Measurements from ENCODE around the gene MT3. TPM values are rescaled to one million over a fixed set of nuclear protein-coding genes. Genes with fewer than 3 reads are reported as not detected.

MT3 gene
- total RNA-seq = 2.5 and 5.0 TPM in 2 replicates

DNA sequence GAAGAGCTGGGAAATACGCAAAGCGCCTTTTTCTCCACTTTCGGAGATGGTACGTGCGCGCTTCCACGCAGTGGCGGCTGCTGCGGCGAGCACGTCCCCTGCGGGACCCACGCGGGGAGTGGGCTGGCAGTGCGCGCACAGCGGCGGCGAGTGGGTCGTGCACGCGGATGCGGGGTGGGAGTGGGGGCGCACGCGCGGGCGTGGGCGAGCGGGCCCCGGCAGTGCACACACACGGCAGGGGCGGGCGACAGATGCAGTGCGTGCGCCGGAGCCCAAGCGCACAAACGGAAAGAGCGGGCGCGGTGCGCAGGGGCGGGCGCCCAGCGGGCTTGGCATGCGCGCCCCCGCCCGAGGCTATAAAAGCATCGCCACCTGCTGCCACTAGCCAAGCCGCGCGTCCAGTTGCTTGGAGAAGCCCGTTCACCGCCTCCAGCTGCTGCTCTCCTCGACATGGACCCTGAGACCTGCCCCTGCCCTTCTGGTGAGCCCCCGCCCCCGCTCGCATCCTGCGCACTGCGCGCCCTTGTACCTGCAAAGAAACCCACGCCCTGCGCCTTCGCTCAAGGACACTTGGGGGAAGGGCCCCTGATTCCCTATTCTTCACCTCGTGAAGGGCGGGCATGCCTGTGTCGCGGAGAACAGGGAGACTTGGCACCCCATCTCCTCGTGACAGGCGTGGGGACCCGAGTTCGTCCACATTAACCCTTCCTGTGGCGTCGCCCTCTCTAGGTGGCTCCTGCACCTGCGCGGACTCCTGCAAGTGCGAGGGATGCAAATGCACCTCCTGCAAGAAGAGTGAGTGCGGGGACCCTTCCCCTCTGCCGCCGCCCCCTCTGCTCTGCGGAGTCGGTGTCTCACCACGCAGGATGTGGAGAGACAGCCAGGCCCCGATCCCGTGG, at the start of gene MT3:
Gene MT3, plus strand, starts transcription at position 388 of the 899 bp plus-strand sequence. Its CDS starts 63 bp downstream, at position 451.
- intact Hi-C loops (cut with micrococcal nuclease) = no loop called here

DNA sequence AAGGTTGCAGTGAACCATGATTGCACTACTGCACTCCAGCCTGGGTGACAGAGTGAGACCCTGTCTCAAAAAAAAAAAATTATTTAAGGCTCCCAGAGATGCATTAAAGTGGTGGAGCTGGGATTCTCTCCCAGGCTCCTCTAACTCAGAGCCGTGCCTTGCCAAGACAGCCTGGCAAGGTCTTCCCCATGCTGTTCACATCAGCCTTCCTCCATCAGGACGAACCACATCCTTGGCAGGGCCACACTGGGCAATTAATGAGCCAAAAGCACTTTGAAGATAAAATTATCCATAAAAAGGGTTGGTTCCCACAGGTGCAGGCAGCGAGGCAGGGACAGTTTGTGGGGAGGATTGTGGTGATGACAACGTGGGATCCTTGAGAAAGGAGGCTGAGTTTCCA, 49.7 kb upstream of the MT3 start:
- intact Hi-C loops (cut with micrococcal nuclease) = no loop called here

DNA sequence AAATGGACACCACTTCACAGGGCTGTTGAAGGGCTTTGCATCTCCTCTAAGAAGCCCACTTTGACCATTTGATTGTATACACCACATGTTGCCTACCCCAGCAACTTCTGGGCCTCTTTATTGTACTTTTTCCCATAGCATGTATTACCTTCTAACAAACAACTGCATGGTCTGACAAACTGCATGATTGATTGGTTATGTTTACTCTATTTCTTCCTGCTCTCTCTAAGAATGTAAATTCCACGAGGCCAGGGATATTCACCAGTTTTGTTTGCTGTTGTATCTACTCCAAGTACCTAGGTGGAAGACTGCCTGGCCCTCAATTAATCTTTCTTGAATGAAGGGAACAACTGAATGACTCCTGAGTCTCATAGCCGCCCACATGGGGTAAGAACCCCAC, 47.3 kb upstream of the MT3 start:
- intact Hi-C loops (cut with micrococcal nuclease) = no loop called here

DNA sequence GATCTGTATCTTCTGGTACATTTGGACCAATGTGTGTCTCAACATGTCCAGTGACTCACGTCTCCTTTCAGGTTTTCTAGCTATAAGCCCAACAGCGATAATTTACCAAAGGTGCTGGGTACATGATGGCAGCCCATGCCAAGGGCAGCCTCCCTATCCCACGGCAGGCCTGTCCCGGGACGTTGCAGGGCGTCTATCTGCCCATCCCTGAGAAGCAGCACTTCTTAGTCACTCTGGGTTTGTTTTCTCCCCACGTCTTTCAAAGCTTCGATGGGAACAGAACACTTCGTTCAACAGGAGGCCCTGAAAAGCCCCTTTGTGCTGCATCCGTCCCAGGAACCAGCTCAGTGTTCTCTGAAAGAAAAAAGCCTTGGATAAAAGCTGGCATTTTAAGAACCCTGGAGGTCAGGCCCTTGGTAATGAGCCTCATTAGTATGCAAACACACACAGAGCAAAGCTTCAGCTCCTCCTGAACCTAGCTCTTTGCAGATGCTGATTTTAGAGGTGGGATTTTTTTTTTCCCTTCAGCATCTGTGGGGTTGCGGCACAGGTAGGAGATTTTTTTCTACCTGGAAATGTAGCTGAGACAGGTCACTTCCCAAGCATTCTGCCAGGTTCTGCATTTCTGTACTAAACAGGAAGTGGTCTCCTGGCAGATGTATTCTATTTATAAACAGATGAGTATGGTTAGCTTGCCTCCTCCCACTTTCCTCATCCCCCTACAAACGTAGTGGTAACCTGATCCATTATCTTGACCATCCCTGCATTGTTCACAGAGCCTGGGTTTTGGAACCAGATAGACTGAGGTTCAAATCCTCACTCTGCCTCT, 42.0 kb upstream of the MT3 start:
- intact Hi-C loops (cut with micrococcal nuclease) = no loop called here

DNA sequence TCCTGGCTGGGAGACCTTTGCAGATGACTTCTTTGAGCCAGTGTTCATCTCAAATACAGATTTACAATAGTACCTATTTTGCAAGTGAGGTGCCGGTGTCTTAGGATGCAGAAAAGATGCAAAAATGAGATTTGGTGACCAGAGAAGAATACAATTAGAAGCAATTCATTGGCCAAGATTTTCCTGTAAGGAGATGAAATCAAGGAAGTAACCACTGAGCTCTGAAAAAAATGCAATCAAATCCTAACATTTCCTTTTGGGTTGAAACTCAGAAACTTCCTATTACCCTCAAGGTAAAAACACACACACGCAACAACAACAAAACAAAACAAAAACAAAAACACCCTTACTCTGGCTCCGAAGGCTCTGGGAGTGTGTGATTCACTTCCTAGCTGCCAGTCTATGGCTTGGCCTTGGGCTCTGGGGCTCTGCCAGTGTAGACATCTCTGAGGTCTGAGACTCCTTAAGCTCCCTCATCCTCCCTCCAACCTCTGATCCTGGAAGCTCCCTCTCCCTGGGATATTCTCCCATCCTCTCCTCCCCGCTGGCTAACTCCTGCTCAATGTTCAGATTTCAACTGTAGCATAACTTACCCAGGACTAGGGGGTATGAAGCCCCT, 41.3 kb upstream of the MT3 start:
- intact Hi-C loops (cut with micrococcal nuclease) = no loop called here

DNA sequence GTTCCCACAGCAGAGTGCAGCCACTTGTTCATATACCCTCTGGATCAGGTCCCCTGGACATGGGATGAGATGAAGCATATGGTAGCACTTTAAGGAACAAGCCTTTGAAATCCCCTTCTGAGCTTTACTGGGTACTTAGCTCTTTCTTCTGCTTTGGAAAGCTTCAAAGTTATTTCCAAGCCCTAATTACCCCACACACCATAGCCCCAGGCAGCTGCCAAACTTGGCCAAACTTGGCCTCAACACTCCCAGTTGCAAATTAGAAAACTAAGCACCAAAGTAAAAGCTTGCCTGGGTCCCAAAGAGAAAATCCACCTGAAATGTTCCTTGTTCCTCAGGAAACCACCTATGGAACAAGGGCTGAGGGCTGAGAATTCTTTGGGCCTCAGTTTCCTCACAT, 40.2 kb upstream of the MT3 start:
- intact Hi-C loops (cut with micrococcal nuclease) = no loop called here

DNA sequence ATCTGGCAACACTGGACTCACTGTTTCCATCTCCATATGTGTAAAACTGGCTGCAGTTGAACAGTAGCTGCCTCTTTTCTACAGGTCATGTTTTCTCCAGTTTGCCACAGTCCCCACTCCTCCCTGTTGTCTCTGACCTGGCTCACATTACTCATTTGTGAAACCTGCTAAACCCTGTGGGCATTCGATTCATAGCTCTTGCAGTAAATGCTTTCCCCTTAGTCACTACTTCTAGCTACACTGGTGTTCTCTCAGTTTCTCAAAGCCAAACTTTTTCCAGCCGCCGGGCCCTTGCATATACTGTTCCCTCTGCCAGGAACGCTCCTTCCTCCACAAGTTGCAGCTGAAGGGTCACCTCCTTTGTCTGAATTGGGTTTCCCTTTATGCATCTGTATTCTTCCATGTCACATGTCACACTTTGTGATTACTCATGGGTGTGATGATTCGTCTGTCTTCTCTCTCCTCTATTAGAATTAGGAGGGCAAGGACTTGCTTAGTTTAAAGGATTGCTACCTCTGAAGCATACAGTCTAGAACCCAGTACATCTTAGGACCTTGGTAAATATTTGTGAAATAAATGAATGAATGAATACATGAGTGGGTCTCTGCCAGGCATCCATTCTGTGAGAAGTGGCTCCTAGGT, 39.5 kb upstream of the MT3 start:
- intact Hi-C loops (cut with micrococcal nuclease) = no loop called here

DNA sequence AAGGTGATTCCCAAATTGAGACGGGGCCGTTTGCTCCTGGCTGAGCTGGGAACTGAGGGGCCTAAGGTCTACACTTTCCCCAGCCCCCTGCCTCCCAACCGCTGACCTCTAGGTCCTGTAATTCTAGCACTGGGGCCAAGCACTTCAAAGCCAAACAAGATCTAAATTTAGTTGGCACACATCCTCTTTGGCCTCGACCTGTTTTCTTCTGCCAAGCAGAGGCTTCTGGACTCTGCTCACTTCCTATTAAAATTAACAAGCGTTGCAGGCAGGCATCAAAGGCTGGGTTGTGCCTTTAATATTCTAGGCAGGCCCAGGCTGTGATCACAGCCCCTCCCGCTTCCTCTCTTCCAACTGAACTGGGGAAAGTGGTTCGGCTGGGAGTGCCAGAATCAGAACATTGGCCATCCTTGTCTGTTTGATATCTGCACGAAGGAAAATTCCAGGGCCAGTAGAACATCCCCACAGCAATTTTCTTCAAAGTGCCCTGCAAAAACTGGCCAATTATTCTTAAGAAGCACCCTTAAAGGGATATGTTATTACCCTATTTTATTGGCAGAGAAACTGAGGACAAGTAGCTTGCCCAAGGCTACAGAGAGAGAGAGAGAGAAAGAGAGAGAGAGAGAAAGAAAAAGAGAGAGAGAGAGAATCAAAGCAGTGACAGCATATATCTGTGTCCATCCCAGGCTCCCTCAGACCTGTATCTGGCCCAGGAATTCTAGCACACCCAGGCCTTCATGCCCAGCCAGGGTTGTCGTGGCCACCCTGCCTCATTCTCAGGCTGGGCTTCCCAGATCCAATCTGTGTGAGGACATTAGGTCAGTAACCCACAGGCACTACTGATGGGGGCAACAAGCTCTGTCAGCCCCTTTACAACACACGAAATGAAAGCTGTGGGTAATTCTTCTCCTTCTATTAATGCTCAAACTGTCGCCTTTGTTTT, 37.3 kb upstream of the MT3 start:
- intact Hi-C loops (cut with micrococcal nuclease) = no loop called here

DNA sequence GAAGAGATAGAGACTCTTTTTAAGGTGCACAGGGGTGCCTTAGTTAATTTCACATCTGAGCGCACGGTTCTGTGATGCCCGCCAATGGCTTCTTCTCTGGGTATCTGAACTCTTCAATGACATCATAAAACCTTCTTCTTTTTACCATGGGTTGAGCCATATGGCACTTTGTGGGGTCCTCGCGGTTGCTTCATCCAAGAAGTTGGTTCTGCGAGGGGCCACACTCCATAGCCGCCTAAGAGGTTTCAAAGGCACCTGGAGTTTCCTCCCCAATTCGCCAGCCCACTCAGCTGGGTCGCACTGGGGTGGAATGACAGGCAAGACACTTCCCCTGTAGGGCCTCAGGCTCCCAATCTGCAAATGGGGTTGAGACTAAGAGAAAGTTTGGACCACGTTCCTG, 34.9 kb upstream of the MT3 start:
- intact Hi-C loops (cut with micrococcal nuclease) = no loop called here

DNA sequence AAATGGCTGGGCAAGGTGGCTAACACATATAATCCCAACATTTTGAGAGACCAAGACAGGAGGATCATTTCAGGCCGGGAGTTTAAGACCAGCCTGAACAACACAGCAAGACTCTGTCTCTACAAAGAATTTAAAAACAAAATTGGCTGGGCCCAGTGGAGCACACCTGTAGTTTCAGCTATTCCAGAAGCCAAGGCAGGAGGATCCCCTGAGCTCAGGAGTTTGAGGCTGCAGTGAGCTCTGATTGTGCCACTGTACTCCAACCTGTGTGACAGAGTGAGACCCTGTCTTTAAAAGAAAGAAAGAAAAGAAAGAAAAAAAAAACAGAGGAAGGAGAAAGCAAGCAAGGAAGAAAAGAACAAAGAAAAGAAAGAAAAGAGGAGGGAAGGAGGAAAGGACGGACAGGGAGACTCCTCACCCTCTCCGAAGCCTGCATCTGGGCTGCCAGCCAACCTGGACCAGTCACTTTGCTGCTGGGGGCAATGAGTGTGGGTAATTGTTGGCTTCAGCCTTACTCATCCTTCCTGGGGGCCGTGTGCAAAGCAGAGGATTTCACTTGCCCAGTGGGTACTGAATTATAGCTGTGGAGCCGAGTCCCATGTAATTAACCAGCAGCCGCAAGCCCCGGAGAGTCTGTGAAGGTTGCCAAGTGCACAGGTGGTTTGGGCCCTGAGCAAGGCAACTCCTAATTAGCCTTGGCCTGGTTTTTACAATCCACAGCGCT, 31.1 kb upstream of the MT3 start:
- intact Hi-C loops (cut with micrococcal nuclease) = no loop called here

DNA sequence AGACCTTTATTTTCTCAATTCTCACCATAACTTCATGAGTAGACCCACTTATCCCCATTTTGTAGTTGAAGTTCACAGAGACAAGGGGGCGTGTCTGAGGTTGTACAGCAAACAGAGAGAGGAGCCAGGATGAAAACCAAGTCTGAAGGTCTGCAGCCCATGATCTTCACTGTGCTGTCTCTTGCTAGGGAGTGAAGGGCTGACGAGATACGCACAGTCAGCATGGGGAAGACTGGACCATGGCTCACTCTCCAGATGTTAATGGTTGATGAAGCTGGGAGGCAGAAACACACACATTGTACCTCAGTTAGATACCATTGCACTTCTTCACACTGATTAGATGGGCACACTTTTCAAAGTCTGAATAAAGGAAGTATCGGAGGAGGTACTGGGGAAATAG, 30.2 kb upstream of the MT3 start:
- intact Hi-C loops (cut with micrococcal nuclease) = no loop called here

DNA sequence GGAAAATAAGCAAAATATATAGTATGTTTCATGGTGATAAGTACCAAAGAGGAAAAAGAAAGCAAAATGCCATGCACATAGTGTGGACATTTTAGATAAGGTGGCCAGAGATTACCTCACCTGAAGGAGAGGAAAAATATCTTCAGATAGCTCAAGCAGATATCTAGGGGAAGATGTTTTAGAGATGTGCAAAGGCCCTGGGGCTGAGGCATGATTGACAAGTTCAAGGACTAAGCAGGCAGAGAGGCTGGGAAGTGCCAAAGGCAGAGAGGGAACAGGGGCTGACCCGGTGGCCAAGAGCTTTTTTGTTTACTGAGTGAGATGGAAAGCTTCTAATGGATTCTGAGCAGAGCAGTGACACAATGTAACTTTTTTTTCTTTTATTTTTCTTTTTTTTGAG, 28.9 kb upstream of the MT3 start:
- intact Hi-C loops (cut with micrococcal nuclease) = no loop called here

DNA sequence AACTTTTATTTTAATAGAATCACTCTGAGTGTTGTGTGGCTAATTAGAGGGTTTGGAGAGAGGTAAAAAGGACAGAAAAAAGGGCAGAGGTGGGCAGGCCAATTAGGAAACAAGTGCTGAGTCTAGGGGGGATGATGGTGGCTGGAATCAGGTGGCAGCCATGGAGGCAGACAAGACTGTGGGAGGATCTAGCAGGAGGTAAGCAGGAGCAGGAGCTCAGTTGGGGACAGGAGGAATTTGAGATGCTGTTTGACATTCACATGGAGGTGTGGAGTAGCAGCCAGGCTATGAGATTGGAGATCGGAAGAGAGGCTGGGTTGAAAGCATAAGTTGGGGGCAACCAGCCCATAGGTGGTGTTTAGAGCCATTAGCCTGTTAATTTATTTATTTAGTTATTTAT, 28.2 kb upstream of the MT3 start:
- intact Hi-C loops (cut with micrococcal nuclease) = no loop called here

DNA sequence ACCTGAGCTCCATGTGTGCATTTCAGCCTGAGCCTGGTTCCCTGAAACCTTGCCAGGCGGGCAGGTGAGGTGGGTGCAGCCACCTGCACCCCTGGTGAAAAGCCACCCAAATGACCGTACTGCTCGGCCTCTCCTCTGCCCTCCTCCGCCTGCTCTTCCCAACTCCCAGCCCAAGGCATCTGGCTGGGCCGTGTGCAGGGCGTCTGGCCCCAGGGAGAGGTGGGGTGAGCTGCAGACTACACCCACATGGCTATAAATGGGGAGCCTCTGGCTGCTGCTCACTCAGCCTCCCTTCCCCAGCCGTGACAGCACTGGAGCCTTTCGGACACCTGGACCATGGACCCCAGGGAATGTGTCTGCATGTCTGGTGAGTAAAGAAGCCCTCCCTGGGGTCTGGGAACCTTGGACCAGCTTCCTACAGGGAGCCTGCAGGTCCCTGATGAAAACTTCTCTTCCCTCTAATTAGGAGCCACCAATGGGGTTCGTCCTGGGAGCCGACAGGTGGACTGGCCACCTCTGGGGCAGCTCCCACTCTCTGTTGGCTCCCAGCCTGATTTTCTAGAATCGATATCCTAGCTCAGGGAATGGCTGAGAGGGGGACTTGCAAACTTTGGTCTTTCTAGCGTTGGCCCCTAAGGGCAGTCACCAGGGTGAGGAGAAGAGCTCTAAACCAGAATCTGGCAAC, 24.4 kb upstream of the MT3 start, which contains the start of gene MT4:
Gene MT4, plus strand, starts transcription at position 281 of the 685 bp plus-strand sequence. Its CDS starts 56 bp downstream, at position 337.
- intact Hi-C loops (cut with micrococcal nuclease) = no loop called here

DNA sequence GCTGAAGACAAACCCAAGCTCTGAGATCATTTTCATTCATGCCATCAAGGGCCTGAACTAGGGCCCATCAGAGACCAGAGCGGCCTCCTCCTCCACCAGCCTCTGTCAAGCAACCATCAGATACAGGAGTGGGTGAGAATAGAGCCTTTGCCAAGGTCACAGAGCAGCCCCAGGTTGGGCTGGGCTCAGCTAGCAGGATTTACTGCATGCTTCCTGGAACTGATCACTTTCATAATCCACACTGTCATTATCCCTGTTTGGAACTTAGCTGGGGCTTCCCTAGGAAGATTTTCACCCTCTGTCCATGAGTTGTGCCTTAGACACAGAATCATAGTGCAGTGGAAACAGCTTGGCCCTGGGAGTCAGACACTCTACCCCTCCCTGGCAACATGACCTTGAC, 19.4 kb upstream of the MT3 start:
- intact Hi-C loops (cut with micrococcal nuclease) = loop anchor here (1.0 kb wide), 1 partner anchor 29 kb away; no protein-coding TSS in a partner anchor

DNA sequence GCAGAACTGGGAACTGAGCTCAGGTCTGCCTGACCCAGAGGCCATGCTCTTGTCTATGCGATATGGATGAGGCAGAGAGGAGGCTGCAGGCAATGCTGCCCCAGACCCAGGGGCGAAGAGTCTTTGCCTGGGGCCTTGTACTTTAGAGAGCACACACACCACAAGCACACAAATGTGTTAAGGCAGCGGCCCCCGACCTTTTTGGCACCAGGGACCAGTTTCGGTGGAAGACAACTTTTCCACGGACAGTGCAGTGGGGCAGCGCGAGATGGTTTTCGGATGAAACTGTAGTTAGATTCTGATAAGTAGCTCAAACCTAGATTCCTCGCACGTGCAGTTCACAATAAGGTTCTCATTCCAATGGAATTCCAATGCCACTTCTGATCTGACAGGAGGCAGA, 17.8 kb upstream of the MT3 start:
- intact Hi-C loops (cut with micrococcal nuclease) = no loop called here

DNA sequence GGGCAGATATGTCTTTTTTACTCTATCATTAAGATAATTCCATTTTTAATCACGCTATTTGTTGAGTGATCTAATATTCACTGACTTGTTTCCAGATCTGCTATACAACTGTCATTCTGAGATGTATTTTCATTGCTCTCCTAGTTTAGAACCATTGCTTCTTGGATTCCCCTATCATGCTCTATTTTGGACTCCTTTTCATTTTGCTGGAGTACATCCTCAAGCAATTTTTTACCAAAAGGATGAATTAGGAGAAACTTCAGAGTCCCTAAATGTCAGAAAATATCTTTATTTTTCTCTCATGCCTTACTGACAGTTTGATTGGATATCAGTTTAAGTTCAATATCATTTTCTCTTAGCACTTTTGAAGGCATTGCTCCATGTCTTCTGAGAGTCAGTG, 14.7 kb upstream of the MT3 start:
- intact Hi-C loops (cut with micrococcal nuclease) = loop anchor here (5.0 kb wide), 1 partner anchor 293 kb away; the partner anchor contains the start of gene SLC12A3

DNA sequence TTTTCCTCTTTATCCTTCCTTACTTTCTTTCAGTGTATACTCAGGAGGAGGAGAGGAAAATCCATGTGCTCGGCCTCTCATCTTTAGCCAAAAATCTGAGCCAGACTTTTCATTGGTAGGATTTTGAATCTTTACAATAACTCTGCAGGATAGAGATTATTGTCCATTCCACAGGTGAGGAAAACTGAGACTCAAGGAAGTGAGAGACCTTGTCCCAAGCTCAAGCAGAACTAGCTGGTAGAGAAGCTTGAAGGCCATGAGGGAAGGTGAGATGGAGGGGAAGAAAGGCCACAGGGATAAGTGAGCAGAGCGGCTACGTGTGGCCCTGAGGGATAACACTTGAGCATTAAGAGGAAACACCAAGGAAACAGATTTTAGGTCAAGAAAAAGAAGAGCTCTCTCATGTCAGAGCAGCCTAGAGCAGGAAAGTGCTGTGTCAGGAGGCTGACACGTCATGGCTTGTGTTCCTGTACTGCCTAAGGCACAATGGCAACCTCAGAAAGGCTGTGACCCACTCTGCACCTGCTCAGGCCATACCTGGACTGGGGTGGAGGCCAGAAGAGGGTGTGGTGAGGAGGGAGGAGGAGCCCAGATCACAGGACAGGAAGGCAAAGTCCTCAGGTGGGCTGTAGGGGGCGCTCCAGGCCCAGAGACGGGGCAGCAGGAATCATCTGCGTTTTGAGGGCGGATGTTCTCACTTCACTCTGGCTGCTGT, 12.6 kb upstream of the MT3 start:
- intact Hi-C loops (cut with micrococcal nuclease) = loop anchor here (1.0 to 5.0 kb wide), 14 partner anchors 24 to 291 kb away; partner anchors contain the start of genes MT1E, MT1F, MT1M and MT1X
